Gastroesophageal sphincter (tissue), 4 donors: ENCODE data around the gene FOXF1. TPM values are rescaled to one million over a fixed set of nuclear protein-coding genes. Genes with fewer than 3 reads are reported as not detected.

ENCODE experiments used
- ATAC-seq: fragments of 150-250 bp; one replicate; pipeline ENCODE4 v1.9.1; 2016; ENCODE audit warnings: mild to moderate bottlenecking, moderate library complexity
- H3K27ac ChIP-seq, 4 donors: fragments of 200-600 bp; sonication (generic) in 3 of 4; 1 replicate in 3 of 4; 2 replicates in 1 of 4; pipeline ENCODE4 v1.5.1; 2016 to 2019
- H3K27me3 ChIP-seq: fragments of 200-600 bp; sonication (generic); one replicate; pipeline ENCODE4 v1.5.1; 2019
- H3K36me3 ChIP-seq, 2 donors: fragments of 200-600 bp; sonication (generic); one replicate each; pipeline ENCODE4 v1.5.1; 2019; ENCODE audit warnings: control low read depth in 1 of 2
- H3K4me1 ChIP-seq, 3 donors: fragments of 200-600 bp; sonication (generic); 1 replicate in 2 of 3; 2 replicates in 1 of 3; pipeline ENCODE4 v1.5.1; 2016 to 2019; ENCODE audit warnings: control low read depth in 2 of 3
- H3K4me3 ChIP-seq, 2 donors: fragments of 200-600 bp; sonication (generic); one replicate each; pipeline ENCODE4 v1.5.1; 2019; ENCODE audit warnings: mild to moderate bottlenecking in 1 of 2, moderate library complexity in 1 of 2
- H3K9me3 ChIP-seq, 3 donors: fragments of 200-600 bp; sonication (generic); one replicate each; pipeline ENCODE4 v1.5.1; 2017 to 2019; ENCODE audit warnings: control low read depth in 2 of 3
- EP300 ChIP-seq: sonication (generic); formaldehyde crosslinking; IDR thresholded peaks from one replicate; pipeline ENCODE4 v1.6.1; 2017; ENCODE audit warnings: antibody characterized with exemption, mild to moderate bottlenecking
- POLR2A ChIP-seq, 2 donors: fragments of 450-650 bp; IDR thresholded peaks; one replicate each; pipeline ENCODE4 v1.6.1; 2017; ENCODE audit warnings: antibody characterized with exemption in 2 of 2, mild to moderate bottlenecking in 2 of 2, moderate library complexity in 1 of 2
- POLR2AphosphoS5 ChIP-seq: sonication (generic); formaldehyde crosslinking; IDR thresholded peaks from one replicate; pipeline ENCODE4 v1.6.1; 2017; ENCODE audit warnings: antibody characterized with exemption
- WGBS, 2 donors: methylation state at CpG; one replicate each; pipeline ENCODE4 v1.1.5; 2018; ENCODE audit warnings: low coverage in 1 of 2; 5-methylcytosine and 5-hydroxymethylcytosine counted together
- total RNA-seq, 4 donors: library from RNA; depleted of rRNA; stranded (reverse); fragments of >200 nt; gene quantifications; one replicate each; pipeline ENCODE4 v1.1.0, GENCODE V29; 2016
- TF ChIP-seq, protein P1 (sequence below), 4 experiments: fragments of 200-600 bp in 2 of 4; fragments of 450-650 bp in 2 of 4; sonication (generic) in 1 of 4; IDR thresholded peaks; one replicate each; pipeline ENCODE4 v1.5.1; 2017 to 2019; ENCODE audit warnings: antibody characterized with exemption in 4 of 4, mild to moderate bottlenecking in 2 of 4, moderate library complexity in 2 of 4

Gene FOXF1
- total RNA-seq, result 10 to 100 TPM; 39.7 to 81.1 (median 59.3) TPM

DNA sequence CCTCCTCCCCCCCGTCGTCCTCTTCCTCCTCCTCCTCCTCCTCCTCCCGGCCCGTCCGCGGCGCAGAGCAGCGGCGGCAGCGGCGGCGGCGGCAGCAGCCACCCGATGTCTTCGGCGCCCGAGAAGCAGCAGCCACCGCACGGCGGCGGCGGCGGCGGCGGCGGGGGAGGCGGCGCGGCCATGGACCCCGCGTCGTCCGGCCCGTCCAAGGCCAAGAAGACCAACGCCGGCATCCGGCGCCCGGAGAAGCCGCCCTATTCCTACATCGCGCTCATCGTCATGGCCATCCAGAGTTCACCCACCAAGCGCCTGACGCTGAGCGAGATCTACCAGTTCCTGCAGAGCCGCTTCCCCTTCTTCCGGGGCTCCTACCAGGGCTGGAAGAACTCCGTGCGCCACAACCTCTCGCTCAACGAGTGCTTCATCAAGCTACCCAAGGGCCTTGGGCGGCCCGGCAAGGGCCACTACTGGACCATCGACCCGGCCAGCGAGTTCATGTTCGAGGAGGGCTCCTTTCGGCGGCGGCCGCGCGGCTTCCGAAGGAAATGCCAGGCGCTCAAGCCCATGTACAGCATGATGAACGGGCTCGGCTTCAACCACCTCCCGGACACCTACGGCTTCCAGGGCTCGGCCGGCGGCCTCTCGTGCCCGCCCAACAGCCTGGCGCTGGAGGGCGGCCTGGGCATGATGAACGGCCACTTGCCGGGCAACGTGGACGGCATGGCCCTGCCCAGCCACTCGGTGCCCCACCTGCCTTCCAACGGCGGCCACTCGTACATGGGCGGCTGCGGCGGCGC lies at the start of gene FOXF1:
Gene FOXF1, plus strand, starts transcription at position 63 of the 797 bp plus-strand sequence. Its CDS starts 43 bp downstream, at position 106.
- WGBS, 2 donors, result 0% methylated on average over 1 to 28 of the region's 89 CpGs
- ATAC-seq, result no peak

DNA sequence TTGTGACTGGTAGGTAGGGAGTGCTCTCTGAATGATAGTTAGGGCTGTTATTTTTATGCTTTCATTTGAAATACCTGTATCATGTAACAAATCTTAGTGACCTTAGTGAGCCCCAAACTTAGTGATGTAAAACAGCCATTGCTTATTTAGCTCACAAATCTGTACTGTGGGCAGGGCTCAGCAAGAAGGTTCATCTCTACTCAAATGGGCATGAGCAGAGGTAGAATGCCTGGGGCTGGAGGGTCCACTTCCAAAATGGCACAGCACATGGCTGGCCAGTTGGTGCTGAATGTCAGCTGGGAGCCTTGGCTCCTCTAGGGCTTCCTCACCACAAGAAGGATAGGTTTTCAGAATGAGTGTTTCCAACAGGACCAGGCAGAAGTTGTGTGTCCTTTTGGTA lies 49.3 kb upstream of the FOXF1 start:
- no peak overlapping the region for H3K4me3 ChIP-seq
- TF ChIP-seq, protein P1, sequence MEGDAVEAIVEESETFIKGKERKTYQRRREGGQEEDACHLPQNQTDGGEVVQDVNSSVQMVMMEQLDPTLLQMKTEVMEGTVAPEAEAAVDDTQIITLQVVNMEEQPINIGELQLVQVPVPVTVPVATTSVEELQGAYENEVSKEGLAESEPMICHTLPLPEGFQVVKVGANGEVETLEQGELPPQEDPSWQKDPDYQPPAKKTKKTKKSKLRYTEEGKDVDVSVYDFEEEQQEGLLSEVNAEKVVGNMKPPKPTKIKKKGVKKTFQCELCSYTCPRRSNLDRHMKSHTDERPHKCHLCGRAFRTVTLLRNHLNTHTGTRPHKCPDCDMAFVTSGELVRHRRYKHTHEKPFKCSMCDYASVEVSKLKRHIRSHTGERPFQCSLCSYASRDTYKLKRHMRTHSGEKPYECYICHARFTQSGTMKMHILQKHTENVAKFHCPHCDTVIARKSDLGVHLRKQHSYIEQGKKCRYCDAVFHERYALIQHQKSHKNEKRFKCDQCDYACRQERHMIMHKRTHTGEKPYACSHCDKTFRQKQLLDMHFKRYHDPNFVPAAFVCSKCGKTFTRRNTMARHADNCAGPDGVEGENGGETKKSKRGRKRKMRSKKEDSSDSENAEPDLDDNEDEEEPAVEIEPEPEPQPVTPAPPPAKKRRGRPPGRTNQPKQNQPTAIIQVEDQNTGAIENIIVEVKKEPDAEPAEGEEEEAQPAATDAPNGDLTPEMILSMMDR (IDR thresholded peaks at IDR 0.05), result no peak
- TF ChIP-seq POLR2A (IDR thresholded peaks at IDR 0.05), result no peak
- TF ChIP-seq POLR2AphosphoS5, result no peak
- TF ChIP-seq EP300, result no peak
- no peaks in the 10 kb centered on the region for H3K27me3 ChIP-seq
- H3K4me1 ChIP-seq, result peaks cover 0 to 59% (median 18%) of the 10 kb centered on the region in 3 donors
- H3K27ac ChIP-seq, result peak overlapping the region in 3 of 4 donors; percentile 82 to 85 (median 82)
- ATAC-seq, result no peak
- H3K36me3 ChIP-seq, result no peaks in the 10 kb centered on the region
- H3K9me3 ChIP-seq, result peaks cover 0 to 10% (median 0%) of the 10 kb centered on the region in 3 donors

More for the DNA sequence above, at the start of gene FOXF1:
- peak within 1 kb of the TSS; percentile 46 to 89 for H3K4me3 ChIP-seq
- TF ChIP-seq POLR2AphosphoS5 (peak; percentile 43), POLR2A (IDR thresholded peaks at IDR 0.05) (peak; percentile 92 to 98), EP300 (no peak)
- TF ChIP-seq, protein P1 (IDR thresholded peaks at IDR 0.05), result peak in 1 of 4 experiments; percentile 10
- peaks cover 0 to 16% of the 10 kb centered on the region in 2 donors for H3K36me3 ChIP-seq
- peak within 1 kb of the TSS; percentile 94 to 99 (median 98) for H3K27ac ChIP-seq
- H3K27me3 ChIP-seq, result peaks cover 43% of the 10 kb centered on the region
- no peaks in the 10 kb centered on the region for H3K9me3 ChIP-seq
- H3K4me1 ChIP-seq, result peaks cover 0 to 41% (median 5%) of the 10 kb centered on the region in 3 donors

DNA sequence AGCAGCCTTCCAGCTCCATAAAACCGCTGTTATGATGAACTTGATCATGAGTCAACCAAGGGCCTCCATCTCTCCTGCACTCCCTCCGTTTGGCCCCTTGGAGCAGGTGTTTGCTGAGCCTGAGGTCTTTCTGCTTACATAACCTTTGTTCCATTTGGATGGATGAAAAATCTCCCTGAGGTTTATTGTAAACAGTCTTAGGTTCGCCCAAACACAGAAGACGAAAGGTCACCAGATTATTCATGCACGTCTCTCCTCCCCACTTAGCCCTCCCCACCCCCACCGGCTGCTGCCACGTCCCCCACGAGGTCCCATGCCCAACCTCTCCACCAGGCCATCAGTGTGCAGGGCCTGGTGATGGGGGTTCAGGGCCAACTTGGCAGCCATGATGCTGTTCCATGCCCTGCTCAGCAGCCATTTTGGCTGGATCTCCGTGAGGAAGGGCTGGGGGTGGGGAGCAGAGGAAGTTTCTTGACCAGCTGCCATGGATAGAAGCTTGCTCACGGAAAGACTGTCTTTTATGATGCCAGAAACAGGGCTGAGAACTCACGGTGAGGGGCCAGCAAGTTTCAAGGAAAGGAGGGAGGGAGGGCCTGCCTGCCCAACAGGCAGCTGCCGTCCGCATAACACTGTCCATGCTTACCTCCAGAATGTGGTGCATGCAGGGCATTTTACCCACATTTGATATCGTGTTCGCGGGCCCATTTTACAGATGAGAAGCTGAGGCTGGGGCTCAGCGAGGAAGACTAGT lies 47.8 kb upstream of the FOXF1 start:
- H3K27ac ChIP-seq, result peak overlapping the region; percentile 55 to 85 (median 82)
- H3K4me3 ChIP-seq, result no peak overlapping the region
- H3K9me3 ChIP-seq, result peaks cover 0 to 10% (median 0%) of the 10 kb centered on the region in 3 donors
- ATAC-seq, result peak; percentile 75
- no peaks in the 10 kb centered on the region for H3K36me3 ChIP-seq
- H3K4me1 ChIP-seq, result peaks cover 0 to 50% (median 13%) of the 10 kb centered on the region in 3 donors
- H3K27me3 ChIP-seq, result no peaks in the 10 kb centered on the region
- 22 to 37% methylated on average over 5 of the region's 17 CpGs for WGBS, 2 donors
- TF ChIP-seq POLR2AphosphoS5 (peak; percentile 98), POLR2A (IDR thresholded peaks at IDR 0.05) (no peak), EP300 (peak; percentile 71)
- TF ChIP-seq, protein P1 (IDR thresholded peaks at IDR 0.05), result peak in 3 of 4 experiments; percentile 28 to 69 (median 62)

DNA sequence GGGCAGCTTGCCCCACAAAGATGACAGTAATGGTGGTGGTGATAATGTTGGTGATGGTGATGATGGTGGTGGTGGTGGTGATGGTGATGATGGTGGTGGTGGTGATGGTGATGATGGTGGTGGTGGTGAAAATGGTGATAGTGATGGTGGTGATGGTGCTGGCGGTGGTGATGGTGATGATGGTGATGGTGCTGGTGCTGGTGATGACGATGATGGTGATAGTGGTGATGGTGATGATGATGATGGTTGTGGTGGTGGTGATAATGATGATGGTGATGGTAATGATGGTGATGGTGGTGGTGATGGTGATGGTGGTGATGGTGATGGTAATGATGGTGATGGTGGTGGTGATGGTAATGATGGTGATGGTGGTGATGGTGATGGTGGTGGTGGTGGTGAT lies 46.3 kb upstream of the FOXF1 start:
- 94 to 100% methylated on average over 2 of the region's 2 CpGs for WGBS, 2 donors

More for the DNA sequence above, 46.3 kb upstream of the FOXF1 start:
- Histone ChIP-seq H3K9me3 (peaks cover 0 to 10% (median 0%) of the 10 kb centered on the region in 3 donors), H3K27me3 (no peaks in the 10 kb centered on the region), H3K4me1 (peaks cover 0 to 35% (median 5%) of the 10 kb centered on the region in 3 donors), H3K36me3 (no peaks in the 10 kb centered on the region), H3K27ac (peak overlapping the region in 2 of 4 donors; percentile 14 to 85), H3K4me3 (no peak overlapping the region)
- no peak for TF ChIP-seq POLR2AphosphoS5
- TF ChIP-seq EP300, result no peak
- no peak for TF ChIP-seq POLR2A (IDR thresholded peaks at IDR 0.05)
- TF ChIP-seq, protein P1 (IDR thresholded peaks at IDR 0.05), result no peak
- ATAC-seq, result no peak
